ENCODE measurements around the gene TRIP13. TPM values are rescaled to one million over a fixed set of nuclear protein-coding genes. Genes with fewer than 3 reads are reported as not detected.
A peak's percentile ranks its signal among the peaks of the same experiment; 100 is the strongest.

Gene TRIP13
- total and polyA plus RNA-seq, 9 of the 15 experiments (the other 6 are each of a cell fraction or from before 2014, with no cell fraction given): 24.1 to 116 (median 53.2) TPM

GRCh38 chr5:892394-893136 lies at the start of gene TRIP13, which contains the start of gene BRD9 (continued):
- no peak for TF ChIP-seq NFXL1 (CRISPR knock-in tag; IDR thresholded peaks at IDR 0.05)
- no peak; the same call in 1 of the 2 replicates for TF ChIP-seq ZBTB9 (CRISPR knock-in tag; IDR thresholded peaks at IDR 0.05)
- TF ChIP-seq TEAD1 (CRISPR knock-in tag; IDR thresholded peaks at IDR 0.05): no peak; a peak in 1 of 4 replicates
- TF ChIP-seq TFAP4 (CRISPR knock-in tag; IDR thresholded peaks at IDR 0.05; ENCODE audit: borderline replicate concordance): peak; percentile 86
- TF ChIP-seq ZNF232 (CRISPR knock-in tag; IDR thresholded peaks at IDR 0.05): 0 out of 2 replicates have a peak, but pooled peaks have one; percentile 34
- peak in 1 of 2 experiments; percentile 64; a peak in 1 of 4 replicates for TF ChIP-seq UBTF (IDR thresholded peaks at IDR 0.05; ENCODE audit: borderline replicate concordance in 1 of 2, low read depth in 2 of 2, low read length in 2 of 2)
- TF ChIP-seq ZBTB8A (IDR thresholded peaks at IDR 0.05; ENCODE audit: partially characterized antibody): no peak
- no peak for TF ChIP-seq SMAD2 (IDR thresholded peaks at IDR 0.05; ENCODE audit: low read depth, low read length)
- no peak for TF ChIP-seq SRSF7 (optimal IDR thresholded peaks at IDR 0.05; ENCODE audit: low read depth, low read length)
- TF ChIP-seq MBD2 (IDR thresholded peaks at IDR 0.05; ENCODE audit: borderline replicate concordance, low read depth): peak; percentile 34; the same call in 1 of the 2 replicates
- TF ChIP-seq GATA2 (CRISPR knock-in tag; IDR thresholded peaks at IDR 0.05): no peak
- TF ChIP-seq ZBTB33 (CRISPR knock-in tag; IDR thresholded peaks at IDR 0.05): no peak
- TF ChIP-seq TGIF2 (CRISPR knock-in tag; IDR thresholded peaks at IDR 0.05): no peak
- 0 out of 2 replicates have a peak, but pooled peaks have one; percentile 12 for TF ChIP-seq HOMEZ (CRISPR knock-in tag; IDR thresholded peaks at IDR 0.05)
- no peak for TF ChIP-seq ZNF133 (CRISPR knock-in tag; IDR thresholded peaks at IDR 0.05)

All from K562 (cell line).